GM19397 (cell line): ENCODE data around the gene GAB2.

Experiments used
- ATAC-seq: cut with Tn5 transposase; IDR thresholded peaks from one replicate; pipeline ENCODE4 v1.9.1; 2021; ENCODE audit warnings: mild to moderate bottlenecking, moderate library complexity; ENCODE audit not compliant: unreplicated experiment

Gene GAB2

DNA sequence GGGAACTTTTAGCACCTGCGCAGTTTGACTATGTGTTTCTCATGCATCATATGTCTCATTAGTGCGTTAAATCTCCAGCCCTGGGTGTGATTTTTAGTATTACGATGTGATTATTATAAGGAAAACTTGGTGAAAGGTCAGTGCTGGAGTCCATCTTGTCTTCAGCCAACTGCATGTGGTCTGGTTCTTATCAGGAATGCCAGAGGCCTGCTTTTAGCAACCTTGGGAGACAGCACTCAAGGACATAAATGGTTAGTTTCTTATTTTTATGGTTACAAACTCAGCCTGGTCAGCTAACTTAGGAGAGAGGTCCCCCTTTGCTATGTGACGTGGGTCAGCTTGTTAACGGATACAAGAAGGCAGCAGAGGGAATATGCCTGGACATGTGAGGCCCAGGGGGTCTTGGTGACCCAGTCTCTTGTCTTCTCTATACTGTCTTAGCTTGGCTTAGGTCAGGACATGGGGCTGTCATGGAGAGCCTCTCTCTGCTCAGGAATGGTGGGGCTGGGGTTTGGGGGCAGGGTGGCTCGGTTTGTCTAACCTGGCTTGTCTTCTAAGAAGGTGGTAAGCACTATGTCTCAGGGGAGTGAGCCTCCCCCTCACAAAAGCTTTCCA, 250.7 kb downstream of the GAB2 start:
- no peak for ATAC-seq
